NCI-H2171 (cell line): ENCODE measurements around the gene SHISA9.
A peak's percentile ranks its signal among the peaks of the same experiment; 100 is the strongest.

Source experiments
- DNase-seq: peaks from one replicate; lab custom pipeline; 2025; lab: John Stamatoyannopoulos, UW

The SHISA9 gene

DNA sequence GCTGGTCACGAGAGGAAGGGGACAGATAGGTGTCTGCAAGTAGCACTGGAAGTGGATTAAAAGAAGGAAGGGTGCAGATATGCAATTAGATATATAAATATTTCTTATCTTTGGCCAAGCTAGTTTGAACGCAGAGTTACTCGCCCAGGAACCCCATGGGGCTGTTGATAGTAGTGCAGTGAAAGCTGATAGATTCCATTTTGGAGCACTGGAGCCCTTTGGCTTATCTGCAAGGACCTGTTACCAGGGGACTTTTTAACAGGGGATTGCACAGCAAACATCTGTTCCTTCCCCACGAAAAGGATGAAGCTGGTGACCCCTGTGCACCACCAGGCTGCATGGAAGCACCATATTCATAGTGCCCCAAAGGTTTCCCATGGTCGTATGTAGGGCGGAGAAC is 218.7 kb downstream of the SHISA9 start:
- no peak for DNase-seq

GRCh38 chr16:13120557-13120956 is 219.2 kb downstream of the SHISA9 start:
- no peak for DNase-seq

GRCh38 chr16:13123991-13124390 is 222.6 kb downstream of the SHISA9 start:
- no peak for DNase-seq

DNA sequence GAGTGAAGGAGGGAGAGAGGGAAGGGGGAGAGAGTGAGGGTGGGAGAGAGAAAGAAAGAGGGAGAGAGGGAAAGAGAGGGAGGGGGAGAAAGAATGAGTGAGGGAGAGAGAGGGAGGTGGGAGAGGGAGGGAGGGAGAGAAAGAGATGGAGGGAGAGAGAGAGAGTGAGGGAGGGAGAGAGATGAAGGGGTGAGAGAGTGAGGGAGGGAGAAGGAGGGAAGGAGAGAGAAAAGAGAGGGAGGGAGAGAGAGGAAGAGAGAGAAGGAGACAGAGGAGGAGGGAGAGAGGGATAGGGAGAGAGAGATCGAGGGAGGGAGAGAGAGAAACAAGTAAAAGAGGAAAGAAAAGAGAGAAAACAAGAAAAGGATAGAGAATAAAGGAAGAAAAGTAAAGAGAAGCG is 225.7 kb downstream of the SHISA9 start:
- no peak for DNase-seq

GRCh38 chr16:13130586-13130985 is 229.2 kb downstream of the SHISA9 start:
- no peak for DNase-seq

DNA sequence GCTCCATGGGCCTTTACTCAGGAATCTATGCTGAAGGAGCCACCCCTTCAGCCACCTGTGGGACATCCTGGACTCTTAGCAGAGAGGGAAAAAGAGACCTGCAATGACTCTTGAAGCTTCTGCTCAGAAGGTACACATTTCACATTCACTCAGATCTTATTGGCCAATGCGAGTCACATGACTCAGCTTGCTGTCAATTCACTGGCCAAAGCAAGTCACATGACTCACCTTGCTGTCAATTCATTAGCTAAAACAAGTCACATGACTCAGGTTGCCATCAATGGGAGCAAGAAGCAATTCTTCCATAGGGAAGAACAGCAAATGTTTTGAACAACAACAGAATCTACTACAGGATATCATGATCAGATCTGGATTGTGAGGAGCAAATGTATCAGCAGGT is 233.4 kb downstream of the SHISA9 start:
- no peak for DNase-seq

- no peak for DNase-seq
Measured at GRCh38 chr16:13136901-13137300, 235.5 kb downstream of the SHISA9 start.

DNA sequence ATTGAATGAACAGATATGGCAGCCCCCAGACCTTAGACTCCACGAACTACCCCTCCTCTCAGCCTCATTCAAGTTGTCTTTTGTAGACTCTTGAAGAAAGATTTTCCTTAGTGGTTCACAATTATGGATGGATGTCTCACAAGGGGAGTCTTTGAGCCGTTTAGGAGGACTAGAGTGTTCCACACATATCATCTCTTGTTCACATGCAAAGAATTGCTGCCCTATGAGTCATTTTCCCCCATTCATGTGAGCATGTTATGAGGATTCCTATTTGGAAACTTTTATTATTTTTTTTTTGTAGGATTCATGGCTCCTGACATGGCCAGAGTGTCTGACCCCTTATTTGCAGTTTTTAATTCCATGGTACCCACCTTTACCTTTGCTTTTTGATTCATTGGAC is 237.1 kb downstream of the SHISA9 start:
- no peak for DNase-seq

DNA sequence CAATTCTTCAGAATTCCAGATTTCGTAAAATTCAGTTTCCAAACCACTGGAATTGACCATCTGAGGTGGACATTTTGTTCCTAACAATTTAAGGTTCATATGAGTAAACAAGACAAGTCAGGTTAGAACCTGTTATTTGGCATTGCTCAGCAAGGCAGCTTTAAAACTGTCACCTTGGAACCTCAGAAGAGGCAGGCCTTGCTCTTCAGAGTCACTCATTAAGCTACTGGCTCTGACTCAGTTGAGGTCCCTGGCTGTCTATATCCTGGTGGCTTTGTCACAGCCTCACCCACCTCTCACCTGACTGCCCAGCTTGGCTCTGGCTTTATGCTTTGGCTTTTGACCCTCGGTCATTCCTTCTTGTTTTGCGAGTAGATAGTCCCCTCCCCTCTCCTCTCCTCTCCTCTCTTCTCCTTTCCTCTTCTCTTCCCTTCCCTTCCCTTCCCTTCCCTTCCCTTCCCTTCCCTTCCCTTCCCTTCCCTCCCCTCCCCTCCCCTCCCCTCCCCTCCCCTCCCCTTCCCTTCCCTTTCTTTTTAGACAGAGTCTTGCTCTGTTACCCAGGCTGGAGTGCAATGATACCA is 238.4 kb downstream of the SHISA9 start:
- no peak for DNase-seq

- no peak for DNase-seq
Measured at GRCh38 chr16:13143551-13143950, 242.2 kb downstream of the SHISA9 start.

DNA sequence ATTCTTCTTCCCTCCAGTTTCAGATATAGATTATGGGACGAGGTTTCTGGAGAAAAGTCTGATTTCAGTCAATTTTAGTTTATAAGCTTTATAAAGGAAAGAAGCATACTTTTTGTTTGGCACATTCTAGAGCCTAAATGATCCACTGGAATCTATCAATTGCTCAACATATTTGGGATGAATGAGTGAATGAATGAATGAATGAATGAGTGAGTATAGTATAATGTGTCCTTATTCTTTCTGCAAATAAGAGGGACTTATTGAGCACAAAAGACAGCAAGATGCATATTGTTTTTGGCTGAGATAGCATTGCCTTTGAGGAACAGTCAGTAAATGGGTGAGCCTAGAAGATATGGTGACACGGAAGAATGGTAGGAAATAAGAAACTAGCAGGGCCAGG is 245.4 kb downstream of the SHISA9 start:
- no peak for DNase-seq

GRCh38 chr16:13148294-13148693 is 246.9 kb downstream of the SHISA9 start:
- no peak for DNase-seq

- peak; percentile 42 for DNase-seq
Measured at GRCh38 chr16:13148836-13149235, 247.4 kb downstream of the SHISA9 start.

GRCh38 chr16:13150181-13150885 is 248.9 kb downstream of the SHISA9 start:
- DNase-seq = no peak

DNA sequence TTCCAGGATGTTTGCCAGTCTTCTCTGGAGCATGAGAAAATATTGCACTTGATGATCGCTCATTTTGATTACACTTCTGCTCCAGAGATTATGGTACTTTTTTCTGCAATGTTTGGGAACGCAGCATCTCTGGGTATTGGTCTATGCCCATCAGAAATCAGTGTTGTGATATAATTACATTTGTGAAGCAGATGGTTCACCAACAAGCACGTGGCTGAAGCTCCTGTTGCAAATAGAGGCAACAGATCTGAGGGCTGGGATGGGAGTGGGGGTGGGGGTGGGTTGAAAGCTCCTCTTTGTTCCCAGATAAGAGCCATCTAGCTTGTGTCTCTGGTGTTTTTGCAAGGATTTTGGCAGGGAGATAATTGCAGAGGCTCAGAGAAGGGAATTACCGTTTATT is 252.3 kb downstream of the SHISA9 start:
- peak; percentile 67 for DNase-seq

DNA sequence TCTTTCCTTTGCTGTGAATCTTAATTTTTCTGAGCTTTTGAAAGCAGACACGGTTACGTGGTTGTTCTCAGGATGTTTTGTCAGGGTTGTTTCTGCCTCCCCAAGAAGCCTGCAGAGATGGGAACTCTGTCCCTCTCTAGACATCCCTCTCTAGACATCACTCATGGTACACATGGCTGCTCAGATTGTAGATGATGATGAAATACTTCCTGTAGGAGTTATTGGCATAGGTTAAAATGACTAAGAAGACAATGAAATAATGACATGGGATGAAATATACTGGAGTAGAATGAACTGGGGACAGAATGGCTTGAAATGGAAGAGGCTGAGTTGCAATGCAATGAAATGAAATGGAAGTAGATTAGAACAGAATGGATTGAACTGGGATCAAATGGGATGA is 253.4 kb downstream of the SHISA9 start:
- DNase-seq = no peak

DNA sequence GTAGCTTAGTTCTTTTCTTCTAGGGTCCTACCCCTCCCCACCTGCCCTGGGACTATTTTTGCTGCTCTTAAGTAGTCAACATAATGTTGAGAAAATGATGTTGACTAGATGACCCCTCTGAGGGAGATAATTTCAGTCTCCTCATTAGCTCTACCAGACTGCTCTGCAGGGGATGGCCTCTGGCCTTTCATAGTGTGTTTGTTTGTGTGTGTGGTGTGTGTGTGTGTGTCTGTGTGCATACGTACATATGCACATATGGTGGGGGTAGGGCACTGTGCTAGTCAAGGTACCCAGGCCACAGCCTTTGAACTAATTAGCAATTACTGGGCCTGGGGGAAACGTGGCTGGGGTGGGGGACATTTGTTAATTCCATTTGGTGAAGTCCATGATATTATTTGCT is 254.0 kb downstream of the SHISA9 start:
- DNase-seq = no peak

- DNase-seq = no peak
Measured at GRCh38 chr16:13155780-13156179, 254.4 kb downstream of the SHISA9 start.

DNA sequence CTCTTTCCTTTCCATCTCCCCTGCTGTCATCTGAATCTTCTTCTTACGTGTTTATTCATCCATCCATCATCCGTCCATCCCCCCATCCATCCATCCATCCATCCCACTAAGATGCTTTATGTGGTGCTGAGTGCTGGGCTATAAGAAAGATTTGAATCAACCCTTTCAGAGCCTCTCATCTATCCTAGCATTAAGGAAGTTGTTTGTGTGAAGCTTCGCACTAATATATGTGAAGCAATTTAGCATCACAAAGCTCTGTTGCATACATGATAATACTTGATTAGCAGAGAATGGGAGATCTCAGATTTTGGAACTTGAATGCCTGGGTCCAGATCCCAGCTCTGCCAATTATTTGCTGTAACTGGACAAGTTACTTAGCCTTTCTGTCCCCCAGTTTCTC is 255.7 kb downstream of the SHISA9 start:
- no peak for DNase-seq

- DNase-seq = no peak
Measured at GRCh38 chr16:13158427-13158826, 257.0 kb downstream of the SHISA9 start.

DNA sequence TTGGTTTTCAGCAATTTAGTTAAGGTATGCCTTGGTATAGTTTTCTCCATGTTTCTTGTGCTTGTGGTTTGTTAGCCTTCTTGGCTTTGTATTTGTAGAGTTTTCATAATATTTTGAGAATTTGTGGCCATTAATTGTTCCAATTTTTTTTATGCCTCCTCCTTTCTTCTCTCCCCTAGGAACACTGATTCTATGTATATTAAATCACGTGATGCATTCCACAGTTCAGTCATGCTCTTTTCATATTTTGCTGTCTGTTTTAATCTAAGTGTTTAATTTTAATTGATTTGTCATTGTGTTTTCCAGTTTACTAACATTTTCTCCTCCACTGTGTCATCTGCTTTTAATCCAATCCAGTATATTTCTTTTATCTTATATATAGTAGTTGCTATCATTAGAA is 263.6 kb downstream of the SHISA9 start:
- DNase-seq = no peak

DNA sequence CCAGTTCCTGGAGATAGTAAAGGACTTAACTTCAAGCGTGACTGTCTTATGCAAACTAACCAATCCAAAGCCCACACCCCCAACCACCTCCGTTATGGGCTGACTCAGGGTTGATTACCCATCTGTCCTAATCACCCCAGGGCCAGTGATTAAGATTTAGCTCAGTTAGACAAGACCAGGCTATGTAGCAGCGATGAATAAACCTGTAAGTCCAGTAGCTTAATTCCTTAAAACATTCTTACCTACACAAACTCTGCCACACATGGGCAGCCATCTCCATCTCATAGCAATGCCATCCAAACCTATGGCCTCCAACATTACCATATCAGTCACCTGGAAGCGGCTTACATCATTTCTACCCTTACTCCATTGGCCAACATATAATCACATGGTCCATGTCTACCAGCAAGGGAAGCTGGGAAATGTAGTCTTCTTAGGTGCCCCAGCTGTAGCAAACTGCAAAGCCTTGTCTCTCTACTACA is 266.7 kb downstream of the SHISA9 start:
- DNase-seq = no peak

GRCh38 chr16:13171313-13171712 is 269.9 kb downstream of the SHISA9 start:
- DNase-seq = no peak

GRCh38 chr16:13176711-13177110 is 275.3 kb downstream of the SHISA9 start:
- DNase-seq = no peak
